ENCODE results near the gene MYL6. TPM values are rescaled to one million over a fixed set of nuclear protein-coding genes. Genes with fewer than 3 reads are reported as not detected.
A peak's percentile ranks its signal among the peaks of the same experiment; 100 is the strongest.
"Not testable (repeated sequence)": the region's sequence is repeated elsewhere in the genome, so short reads cannot be mapped to it uniquely, and the experiment has no call there.

MYL6 gene
- total RNA-seq, 1 donor from 2014 or later = 1,365 TPM

- DNase-seq (ENCODE audit: low read depth) = no peak
- no peak for TF ChIP-seq CTCF (IDR thresholded peaks at IDR 0.05; ENCODE audit: insufficient read depth, low read length, poor library complexity, severe bottlenecking)
- no peaks in the 10 kb centered on the region for H3K27me3 ChIP-seq (ENCODE audit: control insufficient read depth, insufficient read depth, low read length)
- peaks cover 2% of the 10 kb centered on the region for H3K36me3 ChIP-seq (ENCODE audit: control insufficient read depth, insufficient read depth, low read length)
- no peak overlapping the region for H3K4me3 ChIP-seq (ENCODE audit: low read depth, low read length)
Observed at GRCh38 chr12:56153678-56154065, 4.5 kb upstream of the MYL6 start.

GRCh38 chr12:56154246-56154771, 3.9 kb upstream of the MYL6 start:
- Histone ChIP-seq H3K27me3 (ENCODE audit: control insufficient read depth, insufficient read depth, low read length) (no peaks in the 10 kb centered on the region), H3K36me3 (ENCODE audit: control insufficient read depth, insufficient read depth, low read length) (peaks cover 2% of the 10 kb centered on the region), H3K4me3 (ENCODE audit: low read depth, low read length) (no peak overlapping the region)
- no peak for TF ChIP-seq CTCF (IDR thresholded peaks at IDR 0.05; ENCODE audit: insufficient read depth, low read length, poor library complexity, severe bottlenecking)
- no peak for DNase-seq (ENCODE audit: low read depth)

- DNase-seq (ENCODE audit: low read depth) = no peak
- TF ChIP-seq CTCF (IDR thresholded peaks at IDR 0.05; ENCODE audit: insufficient read depth, low read length, poor library complexity, severe bottlenecking) = no peak
- Histone ChIP-seq H3K4me3 (ENCODE audit: low read depth, low read length) (no peak overlapping the region), H3K36me3 (ENCODE audit: control insufficient read depth, insufficient read depth, low read length) (peaks cover 2% of the 10 kb centered on the region), H3K27me3 (ENCODE audit: control insufficient read depth, insufficient read depth, low read length) (no peaks in the 10 kb centered on the region)
Observed at GRCh38 chr12:56154818-56155217, 3.3 kb upstream of the MYL6 start.

GRCh38 chr12:56155256-56155845, 2.8 kb upstream of the MYL6 start:
- TF ChIP-seq CTCF (IDR thresholded peaks at IDR 0.05; ENCODE audit: insufficient read depth, low read length, poor library complexity, severe bottlenecking) = no peak
- no peaks in the 10 kb centered on the region for H3K27me3 ChIP-seq (ENCODE audit: control insufficient read depth, insufficient read depth, low read length)
- peaks cover 4% of the 10 kb centered on the region for H3K36me3 ChIP-seq (ENCODE audit: control insufficient read depth, insufficient read depth, low read length)
- no peak for DNase-seq (ENCODE audit: low read depth)
- H3K4me3 ChIP-seq (ENCODE audit: low read depth, low read length) = no peak overlapping the region

GRCh38 chr12:56156464-56157200, 1.5 kb upstream of the MYL6 start:
- H3K4me3 ChIP-seq (ENCODE audit: low read depth, low read length) = peak overlapping the region; percentile 32
- H3K36me3 ChIP-seq (ENCODE audit: control insufficient read depth, insufficient read depth, low read length); H3K27me3 ChIP-seq (ENCODE audit: control insufficient read depth, insufficient read depth, low read length); DNase-seq (ENCODE audit: low read depth): not testable (repeated sequence)

- Histone ChIP-seq H3K4me3 (ENCODE audit: low read depth, low read length) (peak overlapping the region; percentile 32), H3K27me3 (ENCODE audit: control insufficient read depth, insufficient read depth, low read length) (no peaks in the 10 kb centered on the region), H3K36me3 (ENCODE audit: control insufficient read depth, insufficient read depth, low read length) (peaks cover 8% of the 10 kb centered on the region)
- TF ChIP-seq CTCF (IDR thresholded peaks at IDR 0.05; ENCODE audit: insufficient read depth, low read length, poor library complexity, severe bottlenecking) = peak; percentile 70
- DNase-seq (ENCODE audit: low read depth) = peak; percentile 48
Observed at GRCh38 chr12:56157201-56158028, 744 bp upstream of the MYL6 start.

All from kidney epithelial cell (primary cell).